ENCODE measurements around the gene ADISSP. TPM values are rescaled to one million over a fixed set of nuclear protein-coding genes. Genes with fewer than 3 reads are reported as not detected.
A peak's percentile ranks its signal among the peaks of the same experiment; 100 is the strongest.

The ADISSP gene
- total RNA-seq, 4 donors from 2014 or later, result 3.0 to 19.9 (median 16.3) TPM

DNA sequence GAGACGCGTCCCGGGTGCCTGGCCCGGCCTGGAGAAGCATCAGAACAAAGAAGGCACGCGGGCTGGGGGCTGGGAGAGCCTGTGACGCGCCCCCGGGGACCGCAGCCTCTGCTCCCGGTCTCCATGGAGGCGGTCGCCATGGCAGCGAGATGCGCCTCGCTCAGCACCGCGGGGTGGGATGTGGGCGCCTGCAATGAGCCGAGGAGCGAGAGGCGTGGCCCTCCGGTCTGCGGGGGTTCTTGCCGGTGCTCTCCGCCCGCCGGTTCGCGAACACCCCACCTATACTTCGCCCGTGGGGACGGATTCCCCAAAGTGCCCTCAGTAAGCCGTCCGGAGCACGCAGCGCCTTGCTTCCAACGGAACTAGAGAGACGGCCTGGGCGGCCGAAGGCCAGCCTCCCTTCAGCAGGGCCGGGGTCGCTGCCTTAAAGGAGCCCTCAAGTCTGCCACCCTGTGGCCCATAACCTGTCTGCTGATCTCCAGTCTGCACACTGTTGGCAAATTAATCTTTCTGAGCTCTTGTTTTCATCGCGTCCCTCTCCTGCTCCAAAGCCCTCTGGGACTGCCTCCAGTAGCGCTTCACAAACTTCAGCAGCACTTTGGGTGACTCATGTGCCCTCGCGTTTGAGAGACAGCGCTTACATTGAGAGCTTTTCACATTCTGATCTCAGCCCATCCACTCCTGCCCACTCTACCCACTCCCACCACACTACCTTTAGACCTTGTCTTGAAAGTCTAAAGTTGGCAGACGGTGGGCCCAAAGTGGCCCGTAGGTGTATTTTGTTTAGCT, 983 bp upstream of the ADISSP start:
- H3K36me3 ChIP-seq, result no peaks in the 10 kb centered on the region
- intact Hi-C loops (cut with DNase I; ENCODE audit: low total_unique reads) (no loop called here), in situ Hi-C loops (cut with MboI; ENCODE audit: low pct_ligation_motif_present in 1 of 4, low pct_unique_long_range_greater_than_20kb in 1 of 4, low sequenced_read_pairs in 3 of 4) (no loop called here)
- WGBS, 2 donors (ENCODE audit: low coverage in 1 of 2), result 0 to 2% methylated on average over 3 to 49 of the region's 51 CpGs
- no peaks in the 10 kb centered on the region for H3K27me3 ChIP-seq
- H3K4me1 ChIP-seq, result peaks cover 0 to 49% (median 33%) of the 10 kb centered on the region in 4 donors
- peak overlapping the region; percentile 54 to 72 (median 68) for H3K4me3 ChIP-seq
- H3K9me3 ChIP-seq, result no peaks in the 10 kb centered on the region
- peak; percentile 77 for DNase-seq
- H3K27ac ChIP-seq, result peak overlapping the region; percentile 90 to 97 (median 94)
- TF ChIP-seq POLR2AphosphoS5 (IDR thresholded peaks at IDR 0.05), result no peak
- no peak for TF ChIP-seq POLR2A (IDR thresholded peaks at IDR 0.05)
- TF ChIP-seq EP300 (IDR thresholded peaks at IDR 0.05; ENCODE audit: low read depth), result no peak
- TF ChIP-seq, protein P1, sequence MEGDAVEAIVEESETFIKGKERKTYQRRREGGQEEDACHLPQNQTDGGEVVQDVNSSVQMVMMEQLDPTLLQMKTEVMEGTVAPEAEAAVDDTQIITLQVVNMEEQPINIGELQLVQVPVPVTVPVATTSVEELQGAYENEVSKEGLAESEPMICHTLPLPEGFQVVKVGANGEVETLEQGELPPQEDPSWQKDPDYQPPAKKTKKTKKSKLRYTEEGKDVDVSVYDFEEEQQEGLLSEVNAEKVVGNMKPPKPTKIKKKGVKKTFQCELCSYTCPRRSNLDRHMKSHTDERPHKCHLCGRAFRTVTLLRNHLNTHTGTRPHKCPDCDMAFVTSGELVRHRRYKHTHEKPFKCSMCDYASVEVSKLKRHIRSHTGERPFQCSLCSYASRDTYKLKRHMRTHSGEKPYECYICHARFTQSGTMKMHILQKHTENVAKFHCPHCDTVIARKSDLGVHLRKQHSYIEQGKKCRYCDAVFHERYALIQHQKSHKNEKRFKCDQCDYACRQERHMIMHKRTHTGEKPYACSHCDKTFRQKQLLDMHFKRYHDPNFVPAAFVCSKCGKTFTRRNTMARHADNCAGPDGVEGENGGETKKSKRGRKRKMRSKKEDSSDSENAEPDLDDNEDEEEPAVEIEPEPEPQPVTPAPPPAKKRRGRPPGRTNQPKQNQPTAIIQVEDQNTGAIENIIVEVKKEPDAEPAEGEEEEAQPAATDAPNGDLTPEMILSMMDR (IDR thresholded peaks at IDR 0.05), result peak; percentile 31 to 49 (median 47)

DNA sequence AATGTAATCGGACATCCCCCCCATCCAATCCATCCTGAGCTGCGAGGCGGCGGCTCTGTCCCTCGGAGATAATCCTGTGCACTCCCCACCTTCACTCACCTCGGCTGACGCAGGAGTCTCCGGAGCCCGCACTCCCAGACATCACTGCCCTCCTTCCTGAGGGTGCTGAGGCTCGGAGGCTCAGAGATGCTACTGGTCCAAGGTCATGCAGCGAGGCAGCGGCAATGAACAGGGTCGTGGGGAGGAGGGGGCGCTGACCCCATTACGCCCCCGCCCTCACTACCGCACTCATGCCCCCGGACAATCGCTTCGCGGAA, 485 bp downstream of the ADISSP start:
- H3K27me3 ChIP-seq, result no peaks in the 10 kb centered on the region
- H3K27ac ChIP-seq, result peak overlapping the region; percentile 90 to 97 (median 94)
- no peaks in the 10 kb centered on the region for H3K9me3 ChIP-seq
- WGBS, 2 donors (ENCODE audit: low coverage in 1 of 2), result 1% methylated on average over 21 of the region's 21 CpGs; no CpG with 5 or more reads in 1 of the 2 donors
- TF ChIP-seq POLR2A (IDR thresholded peaks at IDR 0.05) (no peak), EP300 (IDR thresholded peaks at IDR 0.05; ENCODE audit: low read depth) (no peak), POLR2AphosphoS5 (IDR thresholded peaks at IDR 0.05) (no peak)
- TF ChIP-seq, protein P1 (IDR thresholded peaks at IDR 0.05), result no peak
- intact Hi-C loops (cut with DNase I; ENCODE audit: low total_unique reads) (loop anchor here (1.0 kb wide), 1 partner anchor 48 kb away; no protein-coding TSS in a partner anchor), in situ Hi-C loops (cut with MboI; ENCODE audit: low pct_ligation_motif_present in 1 of 4, low pct_unique_long_range_greater_than_20kb in 1 of 4, low sequenced_read_pairs in 3 of 4) (no loop called here)
- DNase-seq, result peak; percentile 31
- peak overlapping the region; percentile 54 to 97 (median 68) for H3K4me3 ChIP-seq
- H3K4me1 ChIP-seq, result peaks cover 0 to 53% (median 33%) of the 10 kb centered on the region in 4 donors
- H3K36me3 ChIP-seq, result no peaks in the 10 kb centered on the region

DNA sequence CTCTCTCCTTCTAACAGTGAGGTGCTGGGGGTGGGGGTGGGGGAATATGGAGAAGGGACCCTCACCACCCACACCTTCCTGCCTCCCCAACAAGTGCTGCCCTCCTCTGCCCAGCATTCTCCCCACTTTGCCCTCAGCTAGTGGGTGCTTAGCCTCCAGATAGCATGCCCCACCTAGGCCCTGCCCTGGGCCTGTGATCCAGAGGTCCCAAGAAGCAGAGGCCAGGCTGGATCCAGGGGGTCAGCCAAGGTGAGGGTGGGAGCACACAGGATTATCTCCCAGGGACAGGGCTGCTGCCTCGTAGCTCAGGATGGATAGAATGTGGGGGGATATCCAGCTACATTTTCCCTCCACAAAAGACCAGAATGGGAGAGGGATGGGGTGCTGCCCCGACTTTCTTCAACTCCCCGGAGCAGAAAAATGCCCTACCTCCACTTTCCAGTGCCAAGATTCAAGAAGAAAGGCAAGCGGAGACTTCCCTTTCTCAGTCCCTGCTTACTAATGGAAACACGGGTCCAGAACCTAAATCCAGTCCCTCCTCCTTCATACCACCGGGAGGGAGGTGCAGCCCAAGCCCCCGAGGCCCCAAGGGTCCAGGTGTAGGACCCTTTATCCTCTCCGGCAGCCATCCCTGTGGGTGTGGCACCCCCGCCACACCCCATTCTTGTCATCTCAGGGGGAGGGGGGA, 987 bp downstream of the ADISSP start:
- intact Hi-C loops (cut with DNase I; ENCODE audit: low total_unique reads) (loop anchor here (1.0 kb wide), 1 partner anchor 47 kb away; no protein-coding TSS in a partner anchor), in situ Hi-C loops (cut with MboI; ENCODE audit: low pct_ligation_motif_present in 1 of 4, low pct_unique_long_range_greater_than_20kb in 1 of 4, low sequenced_read_pairs in 3 of 4) (no loop called here)
- Histone ChIP-seq H3K9me3 (no peaks in the 10 kb centered on the region), H3K4me3 (peak overlapping the region; percentile 54 to 97 (median 68)), H3K27ac (peak overlapping the region; percentile 90 to 97 (median 94)), H3K36me3 (no peaks in the 10 kb centered on the region), H3K4me1 (peaks cover 0 to 56% (median 33%) of the 10 kb centered on the region in 4 donors), H3K27me3 (no peaks in the 10 kb centered on the region)
- no peak for TF ChIP-seq POLR2AphosphoS5 (IDR thresholded peaks at IDR 0.05)
- no peak for TF ChIP-seq EP300 (IDR thresholded peaks at IDR 0.05; ENCODE audit: low read depth)
- no peak for TF ChIP-seq POLR2A (IDR thresholded peaks at IDR 0.05)
- TF ChIP-seq, protein P1 (IDR thresholded peaks at IDR 0.05), result no peak
- 0 to 23% methylated on average over 2 to 9 of the region's 9 CpGs for WGBS, 2 donors (ENCODE audit: low coverage in 1 of 2)
- DNase-seq, result no peak

GRCh38 chr20:3765171-3765882, 2.2 kb downstream of the ADISSP start:
- WGBS, 2 donors (ENCODE audit: low coverage in 1 of 2), result 79% methylated on average over 3 of the region's 3 CpGs; no CpG with 5 or more reads in 1 of the 2 donors
- Histone ChIP-seq H3K4me1 (peaks cover 0 to 58% (median 33%) of the 10 kb centered on the region in 4 donors), H3K27ac (peak overlapping the region in 3 of 4 donors; percentile 29 to 97 (median 94)), H3K27me3 (no peaks in the 10 kb centered on the region), H3K36me3 (no peaks in the 10 kb centered on the region), H3K9me3 (no peaks in the 10 kb centered on the region), H3K4me3 (no peak overlapping the region)
- no peak for DNase-seq
- in situ Hi-C loops (cut with MboI; ENCODE audit: low pct_ligation_motif_present in 1 of 4, low pct_unique_long_range_greater_than_20kb in 1 of 4, low sequenced_read_pairs in 3 of 4), result no loop called here
- intact Hi-C loops (cut with DNase I; ENCODE audit: low total_unique reads), result no loop called here
- TF ChIP-seq POLR2A (IDR thresholded peaks at IDR 0.05), result no peak
- TF ChIP-seq, protein P1 (IDR thresholded peaks at IDR 0.05), result no peak
- TF ChIP-seq EP300 (IDR thresholded peaks at IDR 0.05; ENCODE audit: low read depth), result no peak
- TF ChIP-seq POLR2AphosphoS5 (IDR thresholded peaks at IDR 0.05), result no peak
